Measurements from ENCODE around the gene PTPRR.

DNA sequence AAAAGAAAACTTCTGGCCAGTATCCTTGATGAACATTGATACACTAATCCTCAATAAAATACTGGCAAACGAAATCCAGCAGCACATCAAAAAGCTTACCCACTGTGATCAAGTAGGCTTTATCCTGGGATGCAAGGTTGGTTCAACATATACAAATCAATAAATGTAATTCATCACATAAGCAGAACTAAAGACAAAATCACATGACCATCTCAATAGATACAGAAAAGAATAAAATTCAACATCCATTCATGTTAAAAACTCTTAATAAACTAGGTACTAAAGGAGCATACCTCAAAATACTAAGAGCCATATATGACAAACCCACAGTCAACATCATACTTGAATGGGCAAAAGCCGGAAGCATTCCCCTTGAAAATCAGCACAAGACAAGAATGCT is 211.5 kb downstream of the PTPRR start:
- no peak for TF ChIP-seq YY1 (IDR thresholded peaks at IDR 0.05; ENCODE audit: insufficient read depth, insufficient read length)
- TF ChIP-seq SUZ12 (IDR thresholded peaks at IDR 0.05; ENCODE audit: extremely low read depth, insufficient read depth, insufficient read length): no peak

Data from NT2/D1 (cell line).